ENCODE measurements around the gene SNX33. TPM values are rescaled to one million over a fixed set of nuclear protein-coding genes. Genes with fewer than 3 reads are reported as not detected.
"Not testable (repeated sequence)": the region's sequence is repeated elsewhere in the genome, so short reads cannot be mapped to it uniquely, and the experiment has no call there.

SNX33 gene
- total RNA-seq, 1 donor, result 39.8 TPM

DNA sequence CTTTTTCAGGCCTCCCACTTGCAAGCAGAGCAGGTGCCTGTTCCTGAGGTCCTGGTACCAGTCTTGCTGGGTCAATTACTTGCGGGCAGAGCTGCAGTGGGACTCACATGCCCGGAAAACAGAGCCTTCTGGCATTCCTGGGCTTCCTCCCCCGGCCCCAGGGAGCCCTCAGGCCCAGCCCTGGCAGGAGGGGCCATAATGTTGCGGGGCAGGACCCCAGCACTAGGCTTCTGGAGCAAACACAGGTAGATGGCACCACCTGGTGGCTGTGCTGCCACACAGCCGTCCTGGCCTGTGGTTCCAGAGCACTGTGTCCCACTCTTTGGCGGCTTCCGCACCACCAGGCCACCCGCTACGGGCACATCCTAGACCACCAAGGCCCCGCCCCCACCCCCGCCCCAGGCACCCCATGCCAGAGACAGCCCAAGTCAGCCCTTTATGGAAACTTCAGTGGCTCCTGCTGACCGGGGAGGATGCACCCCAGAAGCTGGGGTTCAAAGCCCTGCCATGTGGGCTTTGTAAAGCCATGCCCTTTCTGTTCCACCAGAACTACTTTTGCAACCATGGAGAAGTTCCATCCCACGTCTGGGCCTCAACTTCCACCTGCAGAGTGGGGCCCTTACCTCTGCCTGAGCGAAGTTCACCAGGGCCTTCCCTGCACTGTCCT, 36.1 kb downstream of the SNX33 start:
- peak; percentile 96 for DNase-seq (ENCODE audit: insufficient read length, low spot score, missing footprints)
- not testable (repeated sequence) for H3K4me3 ChIP-seq (ENCODE audit: insufficient read depth, low read length)

DNA sequence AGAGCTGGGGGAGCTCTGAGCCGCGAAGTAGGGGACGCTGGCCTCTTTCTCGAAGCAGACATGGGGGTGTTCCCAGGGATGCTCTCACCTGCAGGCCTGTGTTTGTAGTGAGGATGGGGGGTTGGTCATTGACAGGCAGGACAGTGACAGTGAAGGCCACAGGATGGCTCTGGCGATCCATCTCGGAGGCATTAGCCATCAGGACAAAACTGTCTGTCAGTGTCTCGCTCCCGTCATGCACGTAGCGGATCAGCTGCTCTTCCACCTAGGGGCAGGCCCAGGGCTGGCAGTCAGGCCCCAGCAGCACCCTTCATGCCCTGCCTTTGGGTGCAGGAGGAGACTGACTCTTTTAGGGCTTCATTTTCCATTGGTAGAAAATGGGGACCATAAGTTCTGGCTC, 36.9 kb downstream of the SNX33 start:
- Histone ChIP-seq H3K27ac (ENCODE audit: low read depth, low read length) (no peak overlapping the region), H3K4me2 (ENCODE audit: insufficient read depth, low read length) (no peak overlapping the region), H3K79me2 (ENCODE audit: insufficient read depth, low read length) (peaks cover 3% of the 10 kb centered on the region), H3K4me1 (ENCODE audit: insufficient read depth, low read length) (no peaks in the 10 kb centered on the region), H2AFZ (ENCODE audit: low read length) (no peak overlapping the region), H4K20me1 (ENCODE audit: insufficient read depth, low read length) (peaks cover 2% of the 10 kb centered on the region), H3K9me3 (ENCODE audit: low read depth, low read length) (no peaks in the 10 kb centered on the region), H3K27me3 (ENCODE audit: insufficient read depth, low read length) (no peaks in the 10 kb centered on the region), H3K4me3 (ENCODE audit: insufficient read depth, low read length) (no peak overlapping the region), H3K36me3 (ENCODE audit: insufficient read depth, low read length) (peaks cover 3% of the 10 kb centered on the region)
- peak; percentile 47 for DNase-seq (ENCODE audit: insufficient read length, low spot score, missing footprints)
- TF ChIP-seq, protein P1, sequence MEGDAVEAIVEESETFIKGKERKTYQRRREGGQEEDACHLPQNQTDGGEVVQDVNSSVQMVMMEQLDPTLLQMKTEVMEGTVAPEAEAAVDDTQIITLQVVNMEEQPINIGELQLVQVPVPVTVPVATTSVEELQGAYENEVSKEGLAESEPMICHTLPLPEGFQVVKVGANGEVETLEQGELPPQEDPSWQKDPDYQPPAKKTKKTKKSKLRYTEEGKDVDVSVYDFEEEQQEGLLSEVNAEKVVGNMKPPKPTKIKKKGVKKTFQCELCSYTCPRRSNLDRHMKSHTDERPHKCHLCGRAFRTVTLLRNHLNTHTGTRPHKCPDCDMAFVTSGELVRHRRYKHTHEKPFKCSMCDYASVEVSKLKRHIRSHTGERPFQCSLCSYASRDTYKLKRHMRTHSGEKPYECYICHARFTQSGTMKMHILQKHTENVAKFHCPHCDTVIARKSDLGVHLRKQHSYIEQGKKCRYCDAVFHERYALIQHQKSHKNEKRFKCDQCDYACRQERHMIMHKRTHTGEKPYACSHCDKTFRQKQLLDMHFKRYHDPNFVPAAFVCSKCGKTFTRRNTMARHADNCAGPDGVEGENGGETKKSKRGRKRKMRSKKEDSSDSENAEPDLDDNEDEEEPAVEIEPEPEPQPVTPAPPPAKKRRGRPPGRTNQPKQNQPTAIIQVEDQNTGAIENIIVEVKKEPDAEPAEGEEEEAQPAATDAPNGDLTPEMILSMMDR (IDR thresholded peaks at IDR 0.05; ENCODE audit: extremely low read depth, low read depth, low read length), result no peak

More for the DNA sequence above, 36.1 kb downstream of the SNX33 start:
- TF ChIP-seq, protein P1 (IDR thresholded peaks at IDR 0.05; ENCODE audit: extremely low read depth, low read depth, low read length), result peak; percentile 57
- H3K27ac ChIP-seq (ENCODE audit: low read depth, low read length); H2AFZ ChIP-seq (ENCODE audit: low read length); H3K36me3 ChIP-seq (ENCODE audit: insufficient read depth, low read length); H3K4me1 ChIP-seq (ENCODE audit: insufficient read depth, low read length); H3K79me2 ChIP-seq (ENCODE audit: insufficient read depth, low read length); H4K20me1 ChIP-seq (ENCODE audit: insufficient read depth, low read length); H3K4me2 ChIP-seq (ENCODE audit: insufficient read depth, low read length); H3K27me3 ChIP-seq (ENCODE audit: insufficient read depth, low read length); H3K9me3 ChIP-seq (ENCODE audit: low read depth, low read length): not testable (repeated sequence)

DNA sequence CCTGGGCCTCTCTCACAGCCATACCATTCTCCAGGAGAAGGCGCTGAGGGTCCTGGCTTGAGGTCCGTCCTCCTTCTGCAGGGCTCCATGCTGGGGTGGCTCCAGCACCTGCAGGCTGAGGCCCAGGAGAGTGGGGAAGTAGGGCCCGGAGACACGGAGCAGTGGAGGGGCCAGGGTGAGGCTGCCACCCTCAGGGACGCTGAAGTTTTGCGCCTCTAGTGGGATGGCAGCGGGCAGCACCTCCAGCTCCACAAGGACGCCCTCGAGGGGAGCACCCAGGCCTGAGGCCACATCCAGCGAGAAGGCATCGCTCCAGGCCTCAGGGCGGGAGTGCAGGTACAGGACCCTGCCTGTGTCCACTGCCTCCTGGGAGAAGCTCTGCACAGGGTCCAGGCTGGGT, 37.5 kb downstream of the SNX33 start:
- Histone ChIP-seq H4K20me1 (ENCODE audit: insufficient read depth, low read length) (peaks cover 2% of the 10 kb centered on the region), H3K36me3 (ENCODE audit: insufficient read depth, low read length) (peaks cover 3% of the 10 kb centered on the region), H3K9me3 (ENCODE audit: low read depth, low read length) (no peaks in the 10 kb centered on the region), H3K4me2 (ENCODE audit: insufficient read depth, low read length) (no peak overlapping the region), H3K27me3 (ENCODE audit: insufficient read depth, low read length) (no peaks in the 10 kb centered on the region), H2AFZ (ENCODE audit: low read length) (no peak overlapping the region), H3K79me2 (ENCODE audit: insufficient read depth, low read length) (peaks cover 3% of the 10 kb centered on the region), H3K4me1 (ENCODE audit: insufficient read depth, low read length) (no peaks in the 10 kb centered on the region), H3K27ac (ENCODE audit: low read depth, low read length) (no peak overlapping the region), H3K4me3 (ENCODE audit: insufficient read depth, low read length) (no peak overlapping the region)
- TF ChIP-seq, protein P1 (IDR thresholded peaks at IDR 0.05; ENCODE audit: extremely low read depth, low read depth, low read length), result no peak
- peak; percentile 65 for DNase-seq (ENCODE audit: insufficient read length, low spot score, missing footprints)

DNA sequence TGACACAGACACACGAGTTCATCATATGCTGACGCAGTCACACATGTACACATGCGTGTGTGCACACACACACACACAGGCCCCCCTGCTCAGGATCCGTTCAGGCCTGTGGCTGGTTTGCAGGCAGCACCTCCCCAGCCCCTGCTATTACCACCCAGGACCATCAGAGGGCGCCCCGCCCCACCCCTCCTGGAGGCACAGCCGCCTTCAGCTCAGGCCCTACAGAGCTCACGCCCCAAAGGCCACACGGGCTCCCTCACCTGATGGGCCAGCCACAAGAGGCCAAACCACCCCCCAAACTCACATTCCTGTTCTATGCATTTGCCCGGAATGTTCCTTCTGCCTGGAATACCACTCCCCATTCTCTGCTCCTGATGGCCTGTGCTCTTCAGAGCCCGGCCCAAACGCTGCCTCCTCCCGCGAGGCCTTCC, 38.5 kb downstream of the SNX33 start:
- H3K79me2 ChIP-seq (ENCODE audit: insufficient read depth, low read length); H3K36me3 ChIP-seq (ENCODE audit: insufficient read depth, low read length); H3K27me3 ChIP-seq (ENCODE audit: insufficient read depth, low read length); H3K27ac ChIP-seq (ENCODE audit: low read depth, low read length); H2AFZ ChIP-seq (ENCODE audit: low read length); H3K9me3 ChIP-seq (ENCODE audit: low read depth, low read length); H3K4me1 ChIP-seq (ENCODE audit: insufficient read depth, low read length); H4K20me1 ChIP-seq (ENCODE audit: insufficient read depth, low read length); H3K4me3 ChIP-seq (ENCODE audit: insufficient read depth, low read length); H3K4me2 ChIP-seq (ENCODE audit: insufficient read depth, low read length): not testable (repeated sequence)
- DNase-seq (ENCODE audit: insufficient read length, low spot score, missing footprints), result peak; percentile 97
- TF ChIP-seq, protein P1 (IDR thresholded peaks at IDR 0.05; ENCODE audit: extremely low read depth, low read depth, low read length), result peak; percentile 55

All from osteoblast (primary cell).